HepG2 (cell line): ENCODE measurements around the gene OASL. TPM values are rescaled to one million over a fixed set of nuclear protein-coding genes. Genes with fewer than 3 reads are reported as not detected.
A peak's percentile ranks its signal among the peaks of the same experiment; 100 is the strongest.

Source experiments
- AHR ChIP-seq: IDR thresholded peaks from 2 replicates; pipeline ENCODE4 v1.6.1; 2018; ENCODE audit warnings: missing genetic modification reagents, missing compliant biosample characterization
- CEBPZ ChIP-seq: IDR thresholded peaks from 2 replicates; pipeline ENCODE4 v1.6.1; 2012; ENCODE audit warnings: low read length, improper control_type of control experiment
- FOXO4 ChIP-seq: sonication (generic); formaldehyde crosslinking; conservative IDR thresholded peaks from 2 replicates; pipeline ENCODE4 v1.8.1; 2023; ENCODE audit warnings: missing genetic modification reagents
- HNF4A ChIP-seq: sonication (generic); formaldehyde crosslinking; IDR thresholded peaks from 2 replicates; pipeline ENCODE4 v1.4.0; 2020; ENCODE audit warnings: missing genetic modification reagents
- MED1 ChIP-seq: sonication (generic); formaldehyde crosslinking; IDR thresholded peaks from 2 replicates; pipeline ENCODE4 v1.4.0; 2020; ENCODE audit warnings: missing genetic modification reagents
- MLX ChIP-seq: IDR thresholded peaks from 2 replicates; pipeline ENCODE4 v1.6.1; 2016
- MYPOP ChIP-seq: sonication (generic); formaldehyde crosslinking; IDR thresholded peaks from 2 replicates; pipeline ENCODE4 v1.8.1; 2023; ENCODE audit warnings: mild to moderate bottlenecking, moderate library complexity, missing genetic modification reagents
- NFIC ChIP-seq: IDR thresholded peaks from 2 replicates; pipeline ENCODE4 v1.6.1; 2012; ENCODE audit warnings: mild to moderate bottlenecking, low read length, inconsistent platforms
- PCBP1 ChIP-seq: fragments of 200-400 bp; formaldehyde crosslinking; IDR thresholded peaks from 2 replicates; pipeline ENCODE4 v1.6.1; 2017; ENCODE audit warnings: mild to moderate bottlenecking, low read depth, low read length, borderline replicate concordance
- RARA ChIP-seq: IDR thresholded peaks from 2 replicates; pipeline ENCODE4 v1.6.1; 2016; ENCODE audit warnings: missing genetic modification reagents, missing compliant biosample characterization
- SNAI1 ChIP-seq: sonication (generic); formaldehyde crosslinking; IDR thresholded peaks from 2 replicates; pipeline ENCODE4 v1.5.0; 2020; ENCODE audit warnings: mild to moderate bottlenecking, missing genetic modification reagents, borderline replicate concordance
- SOX6 ChIP-seq, 2 experiments: fragments of 450-650 bp in 1 of 2; sonication (generic) in 1 of 2; formaldehyde crosslinking in 1 of 2; IDR thresholded peaks; 2 replicates each; pipeline versions ENCODE4 v1.4.0 to v1.6.1; 2017 to 2020; ENCODE audit warnings: antibody characterized with exemption in 1 of 2, mild to moderate bottlenecking in 1 of 2, missing genetic modification reagents in 1 of 2
- ZNF274 ChIP-seq: sonication (generic); formaldehyde crosslinking; IDR thresholded peaks from 2 replicates; pipeline ENCODE4 v1.5.1; 2020; ENCODE audit warnings: mild to moderate bottlenecking, missing genetic modification reagents
- ZNF282 ChIP-seq: fragments of 450-650 bp; IDR thresholded peaks from 2 replicates; pipeline ENCODE4 v1.6.1; 2018; ENCODE audit not compliant: partially characterized antibody
- ZNF292 ChIP-seq: sonication (generic); formaldehyde crosslinking; IDR thresholded peaks from 2 replicates; pipeline ENCODE4 v1.8.1; 2022; ENCODE audit warnings: mild to moderate bottlenecking, low read depth, missing genetic modification reagents, borderline replicate concordance
- ZNF501 ChIP-seq: sonication (generic); formaldehyde crosslinking; IDR thresholded peaks from 2 replicates; pipeline ENCODE4 v1.5.1; 2020; ENCODE audit warnings: mild to moderate bottlenecking, moderate library complexity, missing genetic modification reagents
- ZNF850 ChIP-seq: sonication (generic); formaldehyde crosslinking; conservative IDR thresholded peaks from 2 replicates; pipeline ENCODE4 v1.9.0; 2021; ENCODE audit warnings: mild to moderate bottlenecking, missing genetic modification reagents
- ZNF891 ChIP-seq: sonication (generic); formaldehyde crosslinking; IDR thresholded peaks from 2 replicates; pipeline ENCODE4 v1.5.0; 2020; ENCODE audit warnings: mild to moderate bottlenecking, missing genetic modification reagents
- ZSCAN29 ChIP-seq: sonication (generic); formaldehyde crosslinking; conservative IDR thresholded peaks from 2 replicates; pipeline ENCODE4 v1.4.0; 2020; ENCODE audit warnings: mild to moderate bottlenecking, missing genetic modification reagents
- ZUFSP ChIP-seq: sonication (generic); formaldehyde crosslinking; IDR thresholded peaks from 2 replicates; pipeline ENCODE4 v1.9.0; 2021; ENCODE audit warnings: missing genetic modification reagents, mild to moderate bottlenecking, borderline replicate concordance
- polyA plus RNA-seq, 8 experiments: library from polyadenylated mRNA; depleted of rRNA in 3 of 8; stranded (reverse) in 7 of 8; unstranded in 1 of 8; fragments of >200 nt; fragmentation: Illumina TruSeq in 4 of 8; extraction: Trizol in 4 of 8; gene quantifications; 2 replicates each; pipeline versions ENCODE4 v1.2.1 to v1.2.3, GENCODE V29; 2011 to 2016; ENCODE audit warnings: low read depth in 4 of 8, missing spikeins in 1 of 8, mixed read lengths in 1 of 8; ENCODE audit not compliant: insufficient read depth in 1 of 8
- total RNA-seq, 5 experiments: library from RNA; depleted of rRNA; stranded (reverse); fragments of >200 nt; fragmentation: Illumina TruSeq; extraction: Trizol; gene quantifications; 2 replicates each; pipeline ENCODE4 v1.2.3, GENCODE V29; 2016; ENCODE audit warnings: low read depth in 1 of 5

Gene OASL
- total and polyA plus RNA-seq, 2 of the 13 experiments (the other 11 are each of a cell fraction or from before 2014, with no cell fraction given) = 0.11 to 0.22 TPM

GRCh38 chr12:120978296-120979219, 60.5 kb downstream of the OASL start, which contains the start of gene HNF1A (continued):
- TF ChIP-seq CEBPZ (no peak), AHR (CRISPR knock-in tag) (no peak), FOXO4 (CRISPR knock-in tag) (no peak), MYPOP (CRISPR knock-in tag) (peak; percentile 72), MED1 (peak; percentile 90), PCBP1 (peak; percentile 90), ZNF274 (CRISPR knock-in tag) (no peak; the same call in 1 of the 2 replicates), ZUFSP (CRISPR knock-in tag) (no peak), ZSCAN29 (CRISPR knock-in tag) (peak; percentile 94; the same call in 1 of the 2 replicates), MLX (CRISPR knock-in tag) (peak; percentile 90), ZNF501 (peak; percentile 41; the same call in 1 of the 2 replicates), ZNF850 (CRISPR knock-in tag) (no peak), ZNF891 (CRISPR knock-in tag) (0 out of 2 replicates have a peak, but pooled peaks have one; percentile 8), NFIC (peak; percentile 69; the same call in 1 of the 2 replicates), SNAI1 (CRISPR knock-in tag) (peak; percentile 79; the same call in 1 of the 2 replicates), RARA (CRISPR knock-in tag) (peak; percentile 78), ZNF282 (no peak), HNF4A (CRISPR knock-in tag) (peak; percentile 98), ZNF292 (peak; percentile 73; the same call in 1 of the 2 replicates), SOX6 (IDR thresholded peaks at IDR 0.05) (no peak), SOX6 (CRISPR knock-in tag; IDR thresholded peaks at IDR 0.05) (peak; percentile 88)
